Astrocyte of the cerebellum (primary cell): Measurements from ENCODE around the gene HAL.

Experiments
- DNase-seq: peaks from one replicate; pipeline ENCODE4 v3.0.0-alpha.2; 2011; ENCODE audit warnings: low read depth
- H3K4me3 ChIP-seq: 2 replicates; pipeline ENCODE4 v1.5.1; 2011; ENCODE audit warnings: mild to moderate bottlenecking, low read depth, low read length, moderate library complexity
- in situ Hi-C: cut with HindIII; loops from 2 replicates; pipeline ENCODE4 v1.10.0; 2017; ENCODE audit warnings: low sequenced_read_pairs
- TF ChIP-seq, protein P1 (sequence below): IDR thresholded peaks from 2 replicates; pipeline ENCODE4 v1.5.1; 2012; ENCODE audit warnings: low read length, low read depth, moderate library complexity, mild to moderate bottlenecking; ENCODE audit errors: missing control alignments

The HAL gene

DNA sequence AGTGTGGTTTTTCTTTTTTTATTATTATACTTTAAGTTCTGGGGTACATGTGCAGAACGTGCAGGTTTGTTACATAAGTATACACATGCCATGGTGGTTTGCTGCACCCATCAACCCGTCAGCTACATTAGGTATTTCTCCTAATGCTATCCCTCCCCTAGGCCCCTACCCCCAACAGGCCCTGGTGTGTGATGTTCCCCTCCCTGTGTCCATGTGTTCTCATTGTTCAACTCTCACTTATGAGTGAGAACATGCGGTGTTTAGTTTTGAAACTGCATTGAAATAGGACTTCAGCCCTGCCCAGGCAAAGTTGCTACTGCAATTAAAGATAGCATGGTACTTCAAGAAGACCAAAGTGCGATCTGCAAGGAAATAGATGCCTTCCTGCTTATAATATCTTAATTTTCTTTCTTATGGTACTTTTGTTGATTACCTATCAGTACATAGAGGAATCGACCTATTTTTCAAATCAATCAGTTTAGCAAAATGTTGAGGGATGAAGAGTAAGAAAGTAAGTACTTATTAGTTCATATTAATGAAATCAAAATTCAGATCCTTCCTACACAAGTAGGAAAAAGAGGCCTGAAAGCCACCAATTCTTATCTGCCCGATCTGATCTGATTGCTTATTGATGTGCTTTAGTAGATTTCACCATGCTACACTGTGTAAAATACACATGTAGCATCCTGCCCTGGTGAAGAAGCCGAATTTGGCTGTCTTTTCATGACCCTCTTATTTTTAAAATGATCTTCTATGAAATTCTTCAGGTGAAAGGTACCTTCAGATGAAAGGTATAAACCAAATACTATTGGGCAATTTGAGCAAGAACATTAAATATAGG is 37.6 kb upstream of the HAL start:
- TF ChIP-seq, protein P1, sequence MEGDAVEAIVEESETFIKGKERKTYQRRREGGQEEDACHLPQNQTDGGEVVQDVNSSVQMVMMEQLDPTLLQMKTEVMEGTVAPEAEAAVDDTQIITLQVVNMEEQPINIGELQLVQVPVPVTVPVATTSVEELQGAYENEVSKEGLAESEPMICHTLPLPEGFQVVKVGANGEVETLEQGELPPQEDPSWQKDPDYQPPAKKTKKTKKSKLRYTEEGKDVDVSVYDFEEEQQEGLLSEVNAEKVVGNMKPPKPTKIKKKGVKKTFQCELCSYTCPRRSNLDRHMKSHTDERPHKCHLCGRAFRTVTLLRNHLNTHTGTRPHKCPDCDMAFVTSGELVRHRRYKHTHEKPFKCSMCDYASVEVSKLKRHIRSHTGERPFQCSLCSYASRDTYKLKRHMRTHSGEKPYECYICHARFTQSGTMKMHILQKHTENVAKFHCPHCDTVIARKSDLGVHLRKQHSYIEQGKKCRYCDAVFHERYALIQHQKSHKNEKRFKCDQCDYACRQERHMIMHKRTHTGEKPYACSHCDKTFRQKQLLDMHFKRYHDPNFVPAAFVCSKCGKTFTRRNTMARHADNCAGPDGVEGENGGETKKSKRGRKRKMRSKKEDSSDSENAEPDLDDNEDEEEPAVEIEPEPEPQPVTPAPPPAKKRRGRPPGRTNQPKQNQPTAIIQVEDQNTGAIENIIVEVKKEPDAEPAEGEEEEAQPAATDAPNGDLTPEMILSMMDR, result no peak
- H3K4me3 ChIP-seq, result peak overlapping the region; percentile 89
- DNase-seq, result no peak
- in situ Hi-C loops, result no loop called here

DNA sequence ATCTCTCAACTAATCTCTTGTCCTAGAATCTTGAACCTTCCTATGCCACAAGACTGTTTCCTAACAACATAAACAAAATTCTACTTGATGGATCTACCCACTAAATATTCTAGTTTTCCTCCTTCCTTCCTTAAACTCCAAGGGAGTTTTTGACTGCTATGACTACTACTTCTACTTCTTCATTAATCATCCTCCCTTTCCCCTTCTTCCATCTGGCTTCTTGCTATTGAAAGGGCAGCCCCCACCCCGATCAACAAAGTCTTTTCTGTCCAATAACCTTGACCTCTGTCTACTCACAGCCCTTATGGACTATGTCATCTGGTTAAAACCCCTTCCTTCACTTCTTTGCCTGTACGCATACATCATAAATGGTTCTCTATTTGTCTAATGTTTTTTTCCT is 33.7 kb upstream of the HAL start:
- in situ Hi-C loops, result no loop called here
- no peak overlapping the region for H3K4me3 ChIP-seq
- TF ChIP-seq, protein P1, result no peak
- no peak for DNase-seq

DNA sequence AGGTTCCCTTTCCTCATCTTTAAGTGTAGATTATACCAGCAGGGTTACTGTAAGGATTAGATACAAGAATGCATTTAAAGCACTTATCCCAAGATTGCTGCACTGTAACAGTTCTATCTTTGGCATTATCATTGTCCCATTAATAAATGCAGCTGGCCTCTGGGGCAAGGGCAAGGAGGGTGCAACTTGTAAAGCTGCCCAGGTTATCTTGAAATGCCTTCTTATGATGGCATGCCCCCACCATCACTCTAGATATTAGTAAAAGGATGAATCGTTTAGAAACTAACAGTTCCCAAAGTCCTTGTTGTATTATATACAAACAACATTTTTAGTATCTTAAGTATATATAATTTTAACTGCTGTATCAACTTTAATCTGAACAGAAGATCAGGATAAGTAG is 32.4 kb upstream of the HAL start:
- no peak overlapping the region for H3K4me3 ChIP-seq
- in situ Hi-C loops, result no loop called here
- DNase-seq, result no peak
- TF ChIP-seq, protein P1, result no peak

DNA sequence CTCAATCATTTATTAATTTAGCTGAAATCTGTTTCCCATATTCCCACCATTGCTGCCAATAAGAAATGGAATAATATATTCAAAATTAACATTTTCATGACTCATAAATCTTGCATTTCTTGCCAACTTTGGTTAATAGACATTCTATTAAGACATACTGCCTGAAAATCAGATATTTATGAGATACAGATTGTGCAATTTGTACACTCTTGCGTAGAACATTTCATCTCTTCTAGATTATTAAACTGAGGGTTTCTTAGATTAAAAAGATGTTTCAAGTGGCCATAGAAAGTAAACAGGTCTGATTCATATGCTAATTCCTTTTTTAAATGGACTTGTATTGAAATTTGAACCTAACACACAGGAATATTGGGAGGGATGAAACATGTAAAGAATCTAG is 30.2 kb upstream of the HAL start:
- H3K4me3 ChIP-seq, result no peak overlapping the region
- in situ Hi-C loops, result no loop called here
- TF ChIP-seq, protein P1, result no peak
- DNase-seq, result no peak

DNA sequence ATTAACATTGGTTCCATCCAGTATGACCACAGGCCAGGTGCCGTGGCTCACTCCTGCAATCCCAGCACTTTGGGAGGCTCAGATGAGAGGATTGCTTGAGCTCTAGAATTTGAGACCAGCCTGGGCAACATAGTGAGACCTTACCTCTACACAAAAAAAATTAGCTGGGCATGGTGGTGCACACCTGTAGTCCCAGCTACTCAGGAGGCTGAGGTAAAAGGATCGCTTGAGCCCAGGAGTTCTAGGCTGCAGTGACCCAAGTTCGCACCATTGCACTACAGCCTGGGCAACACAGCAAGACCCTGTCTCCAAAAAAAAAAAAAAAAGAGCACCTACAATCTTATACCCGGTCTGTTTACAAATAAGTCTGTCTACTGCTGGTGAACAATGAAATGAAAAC is 29.4 kb upstream of the HAL start:
- DNase-seq, result no peak
- no peak overlapping the region for H3K4me3 ChIP-seq
- in situ Hi-C loops, result no loop called here
- TF ChIP-seq, protein P1, result no peak

DNA sequence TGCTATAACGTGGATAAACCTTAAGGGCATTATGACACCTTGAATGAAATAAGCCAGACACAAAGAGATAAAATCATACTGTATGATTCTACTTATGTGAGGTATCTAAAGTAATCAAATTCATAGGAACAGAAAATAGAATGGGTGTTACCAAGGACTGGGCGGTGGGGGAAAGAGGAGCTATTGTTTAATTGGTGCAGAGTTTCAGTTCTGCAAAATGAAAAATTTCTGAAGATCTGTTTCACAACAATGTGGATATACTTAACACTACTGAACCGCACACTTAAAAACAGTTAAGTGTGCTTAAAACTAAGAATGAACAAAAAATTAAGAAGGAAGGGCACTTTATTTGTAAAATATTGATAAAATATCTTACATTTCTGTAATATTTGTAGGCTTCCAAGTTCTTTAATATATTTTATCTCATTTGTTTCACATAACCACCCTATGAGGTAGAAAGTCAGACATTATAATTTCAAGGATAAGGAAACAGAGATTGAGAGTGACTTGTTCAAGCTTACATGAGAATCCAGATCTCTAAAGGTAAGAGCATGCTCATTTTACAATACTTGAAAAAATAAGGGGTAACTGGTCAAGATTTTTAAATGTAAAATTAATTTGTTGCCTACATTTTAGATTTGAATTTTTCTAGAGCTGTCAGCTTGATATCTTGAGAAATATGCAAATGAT is 24.3 kb upstream of the HAL start:
- no peak for DNase-seq
- TF ChIP-seq, protein P1, result no peak
- in situ Hi-C loops, result no loop called here
- H3K4me3 ChIP-seq, result no peak overlapping the region
